ENCODE results near the gene DHX32.

DHX32 gene

GRCh38 chr10:125802131-125802530 lies 79.0 kb downstream of the DHX32 start:
- DNase-seq (ENCODE audit: low read depth): no peak

GRCh38 chr10:125801574-125801973 lies 79.5 kb downstream of the DHX32 start:
- DNase-seq (ENCODE audit: low read depth): no peak

- no peak for DNase-seq (ENCODE audit: low read depth)
Measured at GRCh38 chr10:125799451-125800182, 81.5 kb downstream of the DHX32 start.

GRCh38 chr10:125797994-125798662 lies 83.0 kb downstream of the DHX32 start:
- DNase-seq (ENCODE audit: low read depth): no peak

GRCh38 chr10:125797424-125797823 lies 83.7 kb downstream of the DHX32 start:
- no peak for DNase-seq (ENCODE audit: low read depth)

GRCh38 chr10:125795637-125796190 lies 85.4 kb downstream of the DHX32 start:
- no peak for DNase-seq (ENCODE audit: low read depth)

- DNase-seq (ENCODE audit: low read depth): no peak
Measured at GRCh38 chr10:125795128-125795527, 86.0 kb downstream of the DHX32 start.

GRCh38 chr10:125792342-125793300 lies 88.5 kb downstream of the DHX32 start:
- DNase-seq (ENCODE audit: low read depth): no peak

- no peak for DNase-seq (ENCODE audit: low read depth)
Measured at GRCh38 chr10:125788156-125789034, 92.7 kb downstream of the DHX32 start.

All from stimulated activated CD4-positive, alpha-beta T cell treated with anti-CD3 and anti-CD28 coated beads, Interleukin-2, amount 100 ng/mL, for 4 hours (primary cell).